Measurements from ENCODE around the gene CHST12.

CHST12 gene

GRCh38 chr7:2497500-2498336 lies 94.3 kb downstream of the CHST12 start:
- DNase-seq (ENCODE audit: low read depth, low spot score) = no peak
